Hepatocyte (in vitro differentiated cells): Measurements from ENCODE around the gene RPAP2.

Experiments used
- EZH2 ChIP-seq: fragments of 200-600 bp; sonication (generic); IDR thresholded peaks from 2 replicates; pipeline ENCODE4 v1.6.1; 2016; ENCODE audit warnings: antibody characterized with exemption, mild to moderate bottlenecking, borderline replicate concordance
- EZH2phosphoT487 ChIP-seq: fragments of 200-600 bp; sonication (generic); IDR thresholded peaks from one replicate; pipeline ENCODE4 v1.6.1; 2018; ENCODE audit warnings: antibody characterized with exemption, mild to moderate bottlenecking, low read depth, moderate library complexity; ENCODE audit not compliant: unreplicated experiment, severe bottlenecking
- TF ChIP-seq, protein P1 (sequence below): fragments of 200-600 bp; sonication (generic); IDR thresholded peaks from 2 replicates; pipeline ENCODE4 v1.5.1; 2016; ENCODE audit warnings: antibody characterized with exemption, mild to moderate bottlenecking; ENCODE audit not compliant: poor library complexity

DNA sequence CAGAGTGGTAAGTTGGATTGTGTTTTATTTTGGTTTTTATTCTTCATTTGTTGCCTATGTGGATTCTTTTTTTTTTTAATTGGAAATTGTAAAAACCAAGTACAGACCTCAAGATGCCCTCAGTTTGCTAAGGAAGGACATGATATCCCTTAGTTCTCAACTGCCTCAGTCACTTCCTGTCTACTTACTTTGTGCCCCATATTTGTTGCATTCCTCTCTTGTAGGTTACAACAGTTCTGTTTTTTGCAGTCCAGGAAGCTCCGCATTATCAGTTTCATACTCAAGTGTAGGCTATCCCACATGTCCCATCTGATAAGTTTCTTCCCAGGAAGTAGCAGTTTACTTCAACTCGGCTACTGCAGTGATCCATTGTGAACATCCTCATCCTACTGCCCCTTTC, 82.0 kb downstream of the RPAP2 start:
- TF ChIP-seq, protein P1, sequence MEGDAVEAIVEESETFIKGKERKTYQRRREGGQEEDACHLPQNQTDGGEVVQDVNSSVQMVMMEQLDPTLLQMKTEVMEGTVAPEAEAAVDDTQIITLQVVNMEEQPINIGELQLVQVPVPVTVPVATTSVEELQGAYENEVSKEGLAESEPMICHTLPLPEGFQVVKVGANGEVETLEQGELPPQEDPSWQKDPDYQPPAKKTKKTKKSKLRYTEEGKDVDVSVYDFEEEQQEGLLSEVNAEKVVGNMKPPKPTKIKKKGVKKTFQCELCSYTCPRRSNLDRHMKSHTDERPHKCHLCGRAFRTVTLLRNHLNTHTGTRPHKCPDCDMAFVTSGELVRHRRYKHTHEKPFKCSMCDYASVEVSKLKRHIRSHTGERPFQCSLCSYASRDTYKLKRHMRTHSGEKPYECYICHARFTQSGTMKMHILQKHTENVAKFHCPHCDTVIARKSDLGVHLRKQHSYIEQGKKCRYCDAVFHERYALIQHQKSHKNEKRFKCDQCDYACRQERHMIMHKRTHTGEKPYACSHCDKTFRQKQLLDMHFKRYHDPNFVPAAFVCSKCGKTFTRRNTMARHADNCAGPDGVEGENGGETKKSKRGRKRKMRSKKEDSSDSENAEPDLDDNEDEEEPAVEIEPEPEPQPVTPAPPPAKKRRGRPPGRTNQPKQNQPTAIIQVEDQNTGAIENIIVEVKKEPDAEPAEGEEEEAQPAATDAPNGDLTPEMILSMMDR = no peak
- TF ChIP-seq EZH2 (no peak), EZH2phosphoT487 (no peak)
